Right lobe of liver (tissue), 6 donors: Measurements from ENCODE around the gene KHDC4. TPM values are rescaled to one million over a fixed set of nuclear protein-coding genes. Genes with fewer than 3 reads are reported as not detected.

Experiments used
- ATAC-seq, 4 donors: fragments of 200-7000 bp; cut with Tn5 transposase; one replicate each; pipeline ENCODE4 v1.9.1; 2020; ENCODE audit warnings: mild to moderate bottlenecking in 4 of 4, moderate library complexity in 4 of 4
- DNase-seq, 3 donors: peaks; one replicate each; pipeline ENCODE4 v3.0.0-alpha.2; 2020
- H3K27ac ChIP-seq, 3 donors: fragments of 200-600 bp; one replicate each; pipeline ENCODE4 v1.8.0; 2022
- H3K27me3 ChIP-seq, 2 donors: fragments of 200-600 bp; one replicate each; pipeline ENCODE4 v1.8.0; 2022
- H3K36me3 ChIP-seq, 4 donors: fragments of 200-600 bp; sonication (generic) in 1 of 4; one replicate each; pipeline versions ENCODE4 v1.5.1 to v1.8.0; 2017 to 2022; ENCODE audit warnings: control low read depth in 1 of 4
- H3K4me1 ChIP-seq, 4 donors: fragments of 200-600 bp; sonication (generic) in 1 of 4; one replicate each; pipeline versions ENCODE4 v1.5.1 to v1.8.0; 2017 to 2022; ENCODE audit warnings: control low read depth in 1 of 4
- H3K4me3 ChIP-seq, 3 donors: fragments of 200-600 bp; one replicate each; pipeline ENCODE4 v1.8.0; 2022
- H3K9me3 ChIP-seq, 4 donors: fragments of 200-600 bp; sonication (generic) in 1 of 4; one replicate each; pipeline versions ENCODE4 v1.5.1 to v1.8.0; 2017 to 2022; ENCODE audit warnings: control low read depth in 1 of 4
- CTCF ChIP-seq, 4 donors: fragments of 200-600 bp in 3 of 4; fragments of 450-650 bp in 1 of 4; IDR thresholded peaks; one replicate each; pipeline versions ENCODE4 v1.5.1 to v1.8.0; 2016 to 2022; ENCODE audit warnings: antibody characterized with exemption in 4 of 4, mild to moderate bottlenecking in 2 of 4
- POLR2A ChIP-seq: fragments of 450-650 bp; IDR thresholded peaks from one replicate; pipeline ENCODE4 v1.6.1; 2017; ENCODE audit warnings: antibody characterized with exemption, mild to moderate bottlenecking
- WGBS: methylation state at CpG from one replicate; pipeline ENCODE4 v1.1.6; 2018; ENCODE audit warnings: low coverage, low lambda C conversion rate; ENCODE audit not compliant: insufficient coverage; ENCODE audit errors: missing lambda C conversion rate; 5-methylcytosine and 5-hydroxymethylcytosine counted together
- intact Hi-C, 2 donors: fragments of 100-400 bp; cut with DNase I; formaldehyde crosslinking; loops; one replicate each; pipeline versions ENCODE4 v1.11.2 to v1.14.1; 2022
- total RNA-seq, 6 experiments: library from RNA; depleted of rRNA in 2 of 6; stranded (reverse); fragments of >200 nt in 2 of 6; fragmentation: NEBNext Ultra II Directional in 3 of 6; extraction: Animal tissue kit (Norgen Biotek cat#: 25700) in 3 of 6; gene quantifications; one replicate each; pipeline versions ENCODE4 v1.1.0 to v1.2.4, GENCODE V29; 2016 to 2023
- donor health status: DM: no; HTN: yes; CAD: no.
- donor health status: DM: no; HTN: no; CAD: no.
- donor health status: DM: no; HTN: no; CAD: no.
- donor health status: DM: no; HTN: yes; CAD: no.
- donor health status: DM: no; HTN: yes; CAD: no.

The KHDC4 gene
- total RNA-seq, 6 experiments from 2014 or later = 14.1 to 19.0 (median 17.2) TPM

GRCh38 chr1:155974208-155975115, 40.2 kb upstream of the KHDC4 start:
- TF ChIP-seq CTCF (IDR thresholded peaks at IDR 0.05) = no peak
- TF ChIP-seq POLR2A = no peak
- no peak overlapping the region for H3K27ac ChIP-seq
- H3K36me3 ChIP-seq = no peaks in the 10 kb centered on the region
- 73% methylated on average over 9 of the region's 13 CpGs for WGBS
- no peak for DNase-seq
- peak overlapping the region in 1 of 3 donors; percentile 4 for H3K4me3 ChIP-seq
- H3K4me1 ChIP-seq = peaks cover 0 to 16% (median 2%) of the 10 kb centered on the region in 4 donors
- intact Hi-C loops = no loop called here
- H3K27me3 ChIP-seq = no peaks in the 10 kb centered on the region
- no peaks in the 10 kb centered on the region for H3K9me3 ChIP-seq
- ATAC-seq = no peak

- peaks cover 0 to 16% (median 2%) of the 10 kb centered on the region in 4 donors for H3K4me1 ChIP-seq
- no peaks in the 10 kb centered on the region for H3K27me3 ChIP-seq
- no peak overlapping the region for H3K27ac ChIP-seq
- H3K36me3 ChIP-seq = no peaks in the 10 kb centered on the region
- WGBS = 68% methylated on average over 3 of the region's 3 CpGs
- intact Hi-C loops = no loop called here
- DNase-seq (no peak), ATAC-seq (no peak)
- H3K4me3 ChIP-seq = no peak overlapping the region
- H3K9me3 ChIP-seq = no peaks in the 10 kb centered on the region
- TF ChIP-seq CTCF (IDR thresholded peaks at IDR 0.05) = no peak
- no peak for TF ChIP-seq POLR2A
Measured at GRCh38 chr1:155973723-155974122, 39.5 kb upstream of the KHDC4 start.

- Histone ChIP-seq H3K36me3 (no peaks in the 10 kb centered on the region), H3K4me1 (peaks cover 0 to 27% (median 5%) of the 10 kb centered on the region in 4 donors), H3K27ac (no peak overlapping the region), H3K27me3 (no peaks in the 10 kb centered on the region), H3K9me3 (no peaks in the 10 kb centered on the region), H3K4me3 (no peak overlapping the region)
- DNase-seq (peak in 1 of 3 donors; percentile 27), ATAC-seq (peak; percentile 58 to 68 (median 64))
- TF ChIP-seq POLR2A (no peak), CTCF (IDR thresholded peaks at IDR 0.05) (no peak)
- WGBS = 65% methylated on average over 3 of the region's 9 CpGs
- intact Hi-C loops = no loop called here
Measured at GRCh38 chr1:155971910-155972809, 37.9 kb upstream of the KHDC4 start.

GRCh38 chr1:155970531-155971167, 36.4 kb upstream of the KHDC4 start:
- peak in 2 of 3 donors; percentile 66 to 77 for DNase-seq
- TF ChIP-seq POLR2A (no peak), CTCF (IDR thresholded peaks at IDR 0.05) (no peak)
- H3K27me3 ChIP-seq = no peaks in the 10 kb centered on the region
- WGBS = 55% methylated on average over 7 of the region's 11 CpGs
- intact Hi-C loops = no loop called here
- H3K9me3 ChIP-seq = no peaks in the 10 kb centered on the region
- peaks cover 0 to 22% (median 5%) of the 10 kb centered on the region in 4 donors for H3K4me1 ChIP-seq
- H3K36me3 ChIP-seq = peaks cover 0 to 2% (median under 1%) of the 10 kb centered on the region in 4 donors
- ATAC-seq = peak; percentile 49 to 67 (median 54)
- no peak overlapping the region for H3K4me3 ChIP-seq
- no peak overlapping the region for H3K27ac ChIP-seq
